HL-60 (cell line): ENCODE measurements around the gene ADIPOR2.
A peak's percentile ranks its signal among the peaks of the same experiment; 100 is the strongest.

Experiments
- DNase-seq, 2 experiments: peaks; one replicate each; pipeline ENCODE4 v3.0.0-alpha.2; 2010 to 2020; ENCODE audit warnings: low read depth in 1 of 2, low spot score in 1 of 2
- H3K27ac ChIP-seq: fragments of 250-450 bp; sonication (Bioruptor Pico); replicated peaks from 2 replicates; pipeline ENCODE4 v1.5.1; 2020; ENCODE audit warnings: mild to moderate bottlenecking, moderate library complexity
- H3K27me3 ChIP-seq: fragments of 250-450 bp; sonication (Bioruptor Pico); 2 replicates; pipeline ENCODE4 v1.5.1; 2021; ENCODE audit warnings: mild to moderate bottlenecking, moderate library complexity; ENCODE audit not compliant: insufficient read depth, poor library complexity, severe bottlenecking
- H3K4me3 ChIP-seq: replicated peaks from 2 replicates; pipeline ENCODE4 v1.5.1; 2011; ENCODE audit warnings: mild to moderate bottlenecking, control low read depth, low read length; ENCODE audit not compliant: insufficient read depth
- GABPA ChIP-seq: IDR thresholded peaks from 2 replicates; pipeline ENCODE4 v1.6.1; 2012; ENCODE audit warnings: low read depth
- POLR2AphosphoS5 ChIP-seq: IDR thresholded peaks from 2 replicates; pipeline ENCODE4 v1.6.1; 2012; ENCODE audit warnings: low read depth
- SPI1 ChIP-seq: IDR thresholded peaks from 2 replicates; pipeline ENCODE4 v1.6.1; 2012; ENCODE audit warnings: low read depth, mild to moderate bottlenecking, borderline replicate concordance
- TF ChIP-seq, protein P1 (sequence below): IDR thresholded peaks from one replicate; pipeline ENCODE4 v1.5.1; 2011; ENCODE audit warnings: low read length, control low read depth, inconsistent platforms; ENCODE audit not compliant: insufficient read depth
- TF ChIP-seq, protein P2 (sequence below): IDR thresholded peaks from 2 replicates; pipeline ENCODE4 v1.6.1; 2012; ENCODE audit warnings: low read depth; ENCODE audit not compliant: insufficient replicate concordance

The ADIPOR2 gene

DNA sequence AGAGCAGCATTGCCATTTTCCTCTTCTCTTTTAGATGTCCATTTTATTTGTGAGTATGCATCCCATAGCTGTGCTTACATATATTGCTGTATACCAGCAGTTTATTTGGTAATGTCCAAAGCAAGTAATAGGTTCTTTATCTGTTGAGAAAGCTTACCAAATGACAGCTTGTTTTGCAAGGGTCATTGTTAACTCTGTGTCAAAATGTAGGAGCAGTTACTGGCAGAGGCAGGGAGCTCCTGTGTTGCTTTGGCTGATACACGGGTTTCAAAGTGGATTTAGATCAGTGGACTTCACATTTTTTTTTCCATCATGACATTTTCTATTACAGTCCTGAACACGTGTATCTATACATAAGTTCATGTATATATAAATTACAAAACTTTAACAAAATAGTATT lies 91.3 kb downstream of the ADIPOR2 start:
- Histone ChIP-seq H3K27me3 (no peaks in the 10 kb centered on the region), H3K4me3 (no peak overlapping the region), H3K27ac (peak overlapping the region; percentile 22; the same call in 1 of the 2 replicates)
- TF ChIP-seq POLR2AphosphoS5, result no peak
- TF ChIP-seq, protein P1, sequence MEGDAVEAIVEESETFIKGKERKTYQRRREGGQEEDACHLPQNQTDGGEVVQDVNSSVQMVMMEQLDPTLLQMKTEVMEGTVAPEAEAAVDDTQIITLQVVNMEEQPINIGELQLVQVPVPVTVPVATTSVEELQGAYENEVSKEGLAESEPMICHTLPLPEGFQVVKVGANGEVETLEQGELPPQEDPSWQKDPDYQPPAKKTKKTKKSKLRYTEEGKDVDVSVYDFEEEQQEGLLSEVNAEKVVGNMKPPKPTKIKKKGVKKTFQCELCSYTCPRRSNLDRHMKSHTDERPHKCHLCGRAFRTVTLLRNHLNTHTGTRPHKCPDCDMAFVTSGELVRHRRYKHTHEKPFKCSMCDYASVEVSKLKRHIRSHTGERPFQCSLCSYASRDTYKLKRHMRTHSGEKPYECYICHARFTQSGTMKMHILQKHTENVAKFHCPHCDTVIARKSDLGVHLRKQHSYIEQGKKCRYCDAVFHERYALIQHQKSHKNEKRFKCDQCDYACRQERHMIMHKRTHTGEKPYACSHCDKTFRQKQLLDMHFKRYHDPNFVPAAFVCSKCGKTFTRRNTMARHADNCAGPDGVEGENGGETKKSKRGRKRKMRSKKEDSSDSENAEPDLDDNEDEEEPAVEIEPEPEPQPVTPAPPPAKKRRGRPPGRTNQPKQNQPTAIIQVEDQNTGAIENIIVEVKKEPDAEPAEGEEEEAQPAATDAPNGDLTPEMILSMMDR, result no peak
- TF ChIP-seq SPI1, result no peak
- TF ChIP-seq GABPA, result no peak
- TF ChIP-seq, protein P2, sequence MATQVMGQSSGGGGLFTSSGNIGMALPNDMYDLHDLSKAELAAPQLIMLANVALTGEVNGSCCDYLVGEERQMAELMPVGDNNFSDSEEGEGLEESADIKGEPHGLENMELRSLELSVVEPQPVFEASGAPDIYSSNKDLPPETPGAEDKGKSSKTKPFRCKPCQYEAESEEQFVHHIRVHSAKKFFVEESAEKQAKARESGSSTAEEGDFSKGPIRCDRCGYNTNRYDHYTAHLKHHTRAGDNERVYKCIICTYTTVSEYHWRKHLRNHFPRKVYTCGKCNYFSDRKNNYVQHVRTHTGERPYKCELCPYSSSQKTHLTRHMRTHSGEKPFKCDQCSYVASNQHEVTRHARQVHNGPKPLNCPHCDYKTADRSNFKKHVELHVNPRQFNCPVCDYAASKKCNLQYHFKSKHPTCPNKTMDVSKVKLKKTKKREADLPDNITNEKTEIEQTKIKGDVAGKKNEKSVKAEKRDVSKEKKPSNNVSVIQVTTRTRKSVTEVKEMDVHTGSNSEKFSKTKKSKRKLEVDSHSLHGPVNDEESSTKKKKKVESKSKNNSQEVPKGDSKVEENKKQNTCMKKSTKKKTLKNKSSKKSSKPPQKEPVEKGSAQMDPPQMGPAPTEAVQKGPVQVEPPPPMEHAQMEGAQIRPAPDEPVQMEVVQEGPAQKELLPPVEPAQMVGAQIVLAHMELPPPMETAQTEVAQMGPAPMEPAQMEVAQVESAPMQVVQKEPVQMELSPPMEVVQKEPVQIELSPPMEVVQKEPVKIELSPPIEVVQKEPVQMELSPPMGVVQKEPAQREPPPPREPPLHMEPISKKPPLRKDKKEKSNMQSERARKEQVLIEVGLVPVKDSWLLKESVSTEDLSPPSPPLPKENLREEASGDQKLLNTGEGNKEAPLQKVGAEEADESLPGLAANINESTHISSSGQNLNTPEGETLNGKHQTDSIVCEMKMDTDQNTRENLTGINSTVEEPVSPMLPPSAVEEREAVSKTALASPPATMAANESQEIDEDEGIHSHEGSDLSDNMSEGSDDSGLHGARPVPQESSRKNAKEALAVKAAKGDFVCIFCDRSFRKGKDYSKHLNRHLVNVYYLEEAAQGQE, result no peak
- no peak for DNase-seq

DNA sequence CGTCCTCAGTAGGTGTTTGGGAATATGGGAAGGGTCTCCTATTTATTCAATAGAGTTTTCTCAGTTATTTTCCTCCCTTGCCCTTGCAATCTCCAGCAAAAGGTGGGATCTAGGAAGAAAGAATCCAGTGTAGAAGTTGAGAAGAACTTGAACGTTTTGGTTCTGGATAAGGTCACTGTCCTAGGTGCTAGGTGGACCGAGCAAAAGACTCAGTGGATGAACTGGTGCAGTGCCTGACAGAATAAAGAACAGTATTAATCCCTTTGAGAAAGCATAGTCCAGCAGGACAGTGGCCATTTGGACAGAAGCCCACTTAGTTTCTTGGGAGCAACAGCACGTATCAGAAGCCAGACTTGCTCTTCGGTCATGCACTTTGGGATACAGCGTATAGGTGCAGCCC lies 96.8 kb downstream of the ADIPOR2 start:
- H3K27ac ChIP-seq, result no peak overlapping the region
- DNase-seq, result no peak
- TF ChIP-seq, protein P2, result peak; percentile 47
- TF ChIP-seq, protein P1, result no peak

DNA sequence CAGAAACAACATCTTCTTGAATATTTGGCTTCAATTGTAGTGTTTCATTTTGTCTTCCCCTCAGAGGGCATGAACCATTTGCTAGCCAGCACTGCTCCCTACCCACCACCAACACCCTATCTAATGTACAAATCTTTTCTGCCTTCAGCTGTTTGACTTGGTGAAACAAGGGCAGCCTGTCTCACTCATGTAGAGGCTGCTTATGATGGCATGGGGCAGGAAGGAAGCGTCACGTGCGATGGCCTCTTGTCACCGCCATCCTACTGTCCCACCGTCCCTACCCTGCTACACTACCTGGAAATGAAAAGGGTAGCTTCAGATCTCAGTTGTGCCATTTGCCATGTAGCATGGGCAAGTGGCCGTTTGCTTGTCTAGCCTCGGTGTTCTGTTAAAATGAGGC lies 99.6 kb downstream of the ADIPOR2 start:
- DNase-seq, result no peak
- TF ChIP-seq GABPA, result no peak
- TF ChIP-seq, protein P1, result no peak
- no peak for TF ChIP-seq SPI1
- no peak; the same call in 1 of the 2 replicates for TF ChIP-seq POLR2AphosphoS5
- TF ChIP-seq, protein P2, result no peak
- no peak overlapping the region for H3K4me3 ChIP-seq
- no peaks in the 10 kb centered on the region for H3K27me3 ChIP-seq
- H3K27ac ChIP-seq, result no peak overlapping the region

More for the DNA sequence above, 96.8 kb downstream of the ADIPOR2 start:
- Histone ChIP-seq H3K27me3 (no peaks in the 10 kb centered on the region), H3K4me3 (no peak overlapping the region)
